Immature natural killer cell (primary cell): ENCODE measurements around the gene COG1. TPM values are rescaled to one million over a fixed set of nuclear protein-coding genes. Genes with fewer than 3 reads are reported as not detected.

ENCODE experiments used
- DNase-seq, 3 donors: peaks; one replicate each; pipeline ENCODE4 v3.0.0; 2022; ENCODE audit warnings: mixed read lengths in 1 of 3
- H3K27ac Mint-ChIP-seq, 6 donors: one replicate each; pipeline ENCODE4 v1.8.0; 2020; ENCODE audit warnings: mixed read lengths in 6 of 6, mild to moderate bottlenecking in 5 of 6, inconsistent platforms in 4 of 6, moderate library complexity in 3 of 6
- H3K27me3 Mint-ChIP-seq, 3 donors: one replicate each; pipeline ENCODE4 v1.8.0; 2020 to 2021; ENCODE audit warnings: low read depth in 3 of 3, mild to moderate bottlenecking in 3 of 3, mixed read lengths in 3 of 3, moderate library complexity in 3 of 3, inconsistent platforms in 1 of 3
- H3K36me3 Mint-ChIP-seq, 3 donors: one replicate each; pipeline ENCODE4 v1.8.0; 2020; ENCODE audit warnings: mixed read lengths in 3 of 3, inconsistent platforms in 2 of 3, mild to moderate bottlenecking in 2 of 3
- H3K4me1 Mint-ChIP-seq, 2 donors: one replicate each; pipeline ENCODE4 v1.8.0; 2020; ENCODE audit warnings: inconsistent platforms in 2 of 2, mild to moderate bottlenecking in 2 of 2, mixed read lengths in 2 of 2, moderate library complexity in 1 of 2
- H3K4me3 Mint-ChIP-seq, 5 donors: one replicate each; pipeline ENCODE4 v1.8.0; 2020; ENCODE audit warnings: mild to moderate bottlenecking in 5 of 5, mixed read lengths in 5 of 5, inconsistent platforms in 3 of 5, moderate library complexity in 3 of 5
- H3K9me3 Mint-ChIP-seq, 6 donors: one replicate each; pipeline ENCODE4 v1.8.0; 2020; ENCODE audit warnings: mild to moderate bottlenecking in 6 of 6, mixed read lengths in 6 of 6, inconsistent platforms in 4 of 6, moderate library complexity in 3 of 6
- polyA plus RNA-seq, 3 donors: library from polyadenylated mRNA; unstranded; fragments of 300-500 nt; fragmentation: Illumina TruSeq; gene quantifications; one replicate each; pipeline ENCODE4 v1.2.3, GENCODE V29; 2021

COG1 gene
- polyA plus RNA-seq, 3 donors from 2014 or later = 9.6 to 33.6 (median 17.2) TPM

DNA sequence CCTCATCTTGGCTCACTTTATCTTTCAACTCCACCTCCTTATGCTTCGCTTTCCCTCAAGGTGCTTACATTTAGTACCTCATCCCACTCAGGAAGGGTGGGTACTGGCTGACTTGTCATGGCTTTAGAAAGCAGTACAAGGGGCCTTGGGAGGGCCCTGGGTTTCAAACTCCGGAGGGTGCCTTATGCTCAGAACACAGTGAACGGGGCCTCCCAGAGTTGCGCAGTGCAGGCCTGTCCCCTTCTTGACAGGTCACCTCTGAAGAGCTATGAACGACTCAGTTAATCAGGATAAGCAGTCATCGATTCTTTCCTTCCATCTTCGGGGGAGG, 6.0 kb downstream of the COG1 start:
- H3K4me3 Mint-ChIP-seq = no peak overlapping the region
- no peaks in the 10 kb centered on the region for H3K9me3 Mint-ChIP-seq
- no peak for DNase-seq
- peaks cover 20 to 46% (median 39%) of the 10 kb centered on the region in 3 donors for H3K36me3 Mint-ChIP-seq
- H3K27ac Mint-ChIP-seq = peak overlapping the region in 1 of 6 donors; percentile 46
- H3K4me1 Mint-ChIP-seq = peaks cover 23 to 41% of the 10 kb centered on the region in 2 donors
- peaks cover 0 to 6% (median 4%) of the 10 kb centered on the region in 3 donors for H3K27me3 Mint-ChIP-seq

DNA sequence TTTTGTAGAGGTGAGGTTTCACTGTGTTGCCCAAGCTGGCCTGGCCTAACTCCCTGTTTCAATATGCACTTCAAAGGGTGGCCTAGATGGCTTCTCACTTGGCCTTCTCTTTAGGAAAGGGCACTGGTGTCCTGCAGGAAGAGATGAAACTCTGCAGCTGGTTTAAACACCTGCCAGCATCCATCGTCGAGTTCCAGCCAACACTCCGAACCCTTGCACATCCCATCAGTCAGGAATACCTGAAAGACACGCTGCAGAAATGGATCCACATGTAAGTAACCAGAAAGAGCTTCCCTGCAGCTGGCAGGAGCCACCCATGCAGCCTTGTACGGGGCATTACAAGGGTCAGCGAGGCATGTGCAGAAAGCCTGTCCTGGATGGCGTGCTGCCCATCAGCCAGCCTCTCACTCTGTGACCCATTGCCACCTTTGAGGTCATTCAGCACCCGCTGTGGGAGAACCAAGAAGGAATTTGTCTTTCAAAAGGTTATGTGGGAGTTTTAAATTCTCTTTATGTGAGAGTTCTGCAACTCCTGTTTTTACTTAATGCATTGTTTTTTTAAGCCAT, 7.0 kb downstream of the COG1 start:
- Mint-ChIP-seq H3K4me3 (no peak overlapping the region), H3K27me3 (peaks cover 0 to 6% (median 4%) of the 10 kb centered on the region in 3 donors), H3K4me1 (peaks cover 25 to 40% of the 10 kb centered on the region in 2 donors), H3K27ac (peak overlapping the region in 2 of 6 donors; percentile 31 to 46), H3K36me3 (peaks cover 20 to 49% (median 39%) of the 10 kb centered on the region in 3 donors), H3K9me3 (no peaks in the 10 kb centered on the region)
- no peak for DNase-seq

DNA sequence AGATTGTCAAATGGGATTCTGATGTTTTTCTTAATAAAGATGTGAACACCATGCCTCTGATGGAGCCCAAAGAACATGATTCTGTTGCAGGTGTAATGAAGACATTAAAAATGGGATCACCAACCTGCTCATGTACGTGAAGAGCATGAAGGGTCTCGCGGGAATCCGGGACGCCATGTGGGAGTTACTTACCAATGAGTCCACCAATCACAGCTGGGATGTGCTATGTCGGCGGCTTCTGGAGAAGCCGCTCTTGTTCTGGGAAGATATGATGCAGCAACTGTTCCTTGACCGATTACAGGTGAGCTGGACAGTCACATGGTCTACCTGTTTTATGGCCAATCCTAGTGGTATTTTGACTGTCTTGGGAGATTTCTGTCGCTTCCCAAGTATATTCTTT, 7.6 kb downstream of the COG1 start:
- no peak overlapping the region for H3K27ac Mint-ChIP-seq
- H3K4me3 Mint-ChIP-seq = no peak overlapping the region
- peaks cover 20 to 49% (median 39%) of the 10 kb centered on the region in 3 donors for H3K36me3 Mint-ChIP-seq
- no peaks in the 10 kb centered on the region for H3K9me3 Mint-ChIP-seq
- peaks cover 0 to 4% (median 3%) of the 10 kb centered on the region in 3 donors for H3K27me3 Mint-ChIP-seq
- no peak for DNase-seq
- H3K4me1 Mint-ChIP-seq = peaks cover 26 to 41% of the 10 kb centered on the region in 2 donors

DNA sequence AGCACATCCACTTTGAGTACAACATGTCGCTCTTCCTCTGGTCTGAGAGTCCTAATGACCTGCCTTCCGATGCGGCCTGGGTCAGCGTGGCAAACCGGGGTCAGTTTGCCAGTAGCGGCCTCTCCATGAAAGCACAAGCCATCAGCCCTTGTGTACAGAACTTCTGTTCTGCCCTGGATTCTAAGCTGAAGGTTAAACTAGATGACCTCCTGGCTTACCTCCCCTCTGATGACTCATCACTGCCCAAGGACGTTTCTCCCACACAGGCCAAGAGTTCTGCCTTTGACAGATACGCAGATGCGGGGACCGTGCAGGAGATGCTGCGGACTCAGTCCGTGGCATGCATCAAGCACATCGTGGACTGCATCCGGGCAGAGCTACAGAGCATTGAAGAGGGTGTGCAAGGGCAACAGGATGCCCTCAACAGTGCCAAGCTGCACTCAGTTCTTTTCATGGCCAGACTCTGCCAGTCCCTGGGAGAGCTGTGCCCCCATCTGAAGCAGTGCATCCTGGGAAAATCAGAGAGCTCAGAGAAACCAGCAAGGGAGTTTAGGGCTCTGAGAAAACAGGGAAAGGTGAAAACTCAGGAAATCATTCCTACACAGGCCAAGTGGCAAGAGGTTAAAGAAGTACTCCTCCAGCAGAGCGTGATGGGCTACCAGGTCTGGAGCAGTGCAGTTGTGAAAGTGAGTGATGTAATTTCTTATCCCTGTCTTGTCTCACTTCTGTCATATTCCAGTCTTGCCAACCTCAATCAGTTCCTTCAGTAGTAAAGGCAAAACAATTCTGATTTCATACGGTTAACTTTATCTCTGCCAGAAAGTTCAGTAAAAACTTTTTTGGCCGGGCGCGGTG, 8.6 kb downstream of the COG1 start:
- peak overlapping the region in 2 of 6 donors; percentile 15 to 45 for H3K27ac Mint-ChIP-seq

DNA sequence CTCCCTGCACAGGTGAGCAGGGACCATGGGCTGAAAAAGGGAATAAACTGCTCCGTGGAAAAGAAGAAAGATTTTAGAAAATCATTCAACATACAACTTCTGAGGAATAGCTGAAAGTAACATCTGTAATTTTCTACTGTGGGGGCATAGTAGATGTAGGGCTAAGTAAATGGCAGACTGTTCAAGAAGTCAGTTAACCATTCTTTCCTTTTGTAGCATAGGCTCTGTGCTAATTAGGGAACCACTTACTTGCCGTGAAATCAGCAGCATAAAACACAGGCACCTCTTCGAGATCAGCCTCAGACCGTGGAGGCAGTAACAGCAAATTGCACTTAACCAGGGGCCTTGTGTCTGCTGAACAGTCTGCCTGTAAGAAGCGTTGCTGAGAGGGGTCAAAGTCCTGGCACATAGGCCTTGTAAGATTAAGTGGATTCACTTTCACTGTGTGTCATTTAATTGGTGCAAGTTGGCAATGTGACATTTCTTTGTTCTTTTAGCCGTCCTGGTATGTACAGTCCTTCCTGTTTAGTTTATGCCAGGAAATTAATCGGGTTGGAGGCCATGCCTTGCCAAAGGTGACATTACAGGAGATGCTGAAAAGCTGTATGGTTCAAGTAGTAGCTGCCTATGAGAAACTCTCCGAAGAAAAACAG, 10.4 kb downstream of the COG1 start:
- H3K4me3 Mint-ChIP-seq = no peak overlapping the region
- H3K4me1 Mint-ChIP-seq = peaks cover 22% of the 10 kb centered on the region in 2 donors
- H3K36me3 Mint-ChIP-seq = peaks cover 14 to 47% (median 34%) of the 10 kb centered on the region in 3 donors
- H3K9me3 Mint-ChIP-seq = no peaks in the 10 kb centered on the region
- DNase-seq = no peak
- peak overlapping the region; percentile 37 to 81 (median 76) for H3K27ac Mint-ChIP-seq
- H3K27me3 Mint-ChIP-seq = peaks cover 0 to 4% (median 0%) of the 10 kb centered on the region in 3 donors

More for the DNA sequence above, 8.6 kb downstream of the COG1 start:
- Mint-ChIP-seq H3K4me3 (no peak overlapping the region), H3K4me1 (peaks cover 23 to 36% of the 10 kb centered on the region in 2 donors), H3K27me3 (peaks cover 0 to 4% (median 3%) of the 10 kb centered on the region in 3 donors), H3K36me3 (peaks cover 20 to 44% (median 35%) of the 10 kb centered on the region in 3 donors), H3K9me3 (no peaks in the 10 kb centered on the region)
- no peak for DNase-seq

DNA sequence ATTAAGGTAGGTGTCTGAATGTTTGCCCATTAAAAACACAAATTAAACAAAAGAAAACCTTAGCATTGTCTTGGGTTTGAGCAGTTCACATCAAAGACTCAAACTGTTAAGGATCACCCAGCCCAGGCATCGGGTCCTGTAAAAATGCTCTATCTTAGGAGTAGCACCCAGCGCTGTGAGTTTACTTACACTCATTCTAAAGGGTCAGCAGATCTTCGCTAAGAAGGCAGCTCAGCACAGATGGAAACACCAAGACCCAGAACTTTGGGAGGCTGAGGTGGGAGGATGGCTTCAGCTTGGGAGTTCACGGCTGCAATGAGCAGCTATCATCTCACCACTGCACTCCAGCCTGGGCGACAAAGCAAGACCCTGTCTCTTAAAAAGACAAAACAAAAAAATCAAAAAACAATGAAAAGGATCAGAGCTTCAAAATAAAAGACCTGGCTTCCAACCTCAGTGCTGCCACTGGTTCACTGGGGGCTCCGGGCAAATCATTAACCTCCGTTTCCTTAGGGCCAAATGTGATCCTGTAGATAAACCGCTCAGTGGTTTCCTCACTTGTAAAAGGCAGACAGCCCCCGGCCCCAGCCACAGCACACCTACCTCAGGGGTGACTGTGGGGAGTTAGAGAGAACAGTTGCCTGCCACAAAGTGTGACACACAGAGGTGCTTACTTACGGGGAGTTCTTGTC, 11.1 kb downstream of the COG1 start:
- peak; percentile 33 to 60 (median 54) for DNase-seq
- Mint-ChIP-seq H3K27ac (peak overlapping the region; percentile 37 to 81 (median 76)), H3K4me1 (peaks cover 22% of the 10 kb centered on the region in 2 donors), H3K9me3 (no peaks in the 10 kb centered on the region), H3K4me3 (no peak overlapping the region), H3K36me3 (peaks cover 15 to 51% (median 36%) of the 10 kb centered on the region in 3 donors), H3K27me3 (peaks cover 0 to 4% (median 0%) of the 10 kb centered on the region in 3 donors)

GRCh38 chr17:73205459-73205961, 12.7 kb downstream of the COG1 start:
- no peak overlapping the region for H3K4me3 Mint-ChIP-seq
- peak overlapping the region in 4 of 6 donors; percentile 29 to 46 (median 32) for H3K27ac Mint-ChIP-seq
- no peaks in the 10 kb centered on the region for H3K9me3 Mint-ChIP-seq
- peaks cover 0 to 2% (median 0%) of the 10 kb centered on the region in 3 donors for H3K27me3 Mint-ChIP-seq
- peaks cover 23 to 30% of the 10 kb centered on the region in 2 donors for H3K4me1 Mint-ChIP-seq
- peaks cover 12 to 44% (median 31%) of the 10 kb centered on the region in 3 donors for H3K36me3 Mint-ChIP-seq
- DNase-seq = no peak

- peak overlapping the region in 5 of 6 donors; percentile 4 to 41 (median 23) for H3K27ac Mint-ChIP-seq
- DNase-seq = no peak
- no peaks in the 10 kb centered on the region for H3K27me3 Mint-ChIP-seq
- peaks cover 11 to 29% (median 18%) of the 10 kb centered on the region in 3 donors for H3K36me3 Mint-ChIP-seq
- no peaks in the 10 kb centered on the region for H3K9me3 Mint-ChIP-seq
- peaks cover 34 to 39% of the 10 kb centered on the region in 2 donors for H3K4me1 Mint-ChIP-seq
- no peak overlapping the region for H3K4me3 Mint-ChIP-seq
Observed at GRCh38 chr17:73208139-73208827, 15.4 kb downstream of the COG1 start.

DNA sequence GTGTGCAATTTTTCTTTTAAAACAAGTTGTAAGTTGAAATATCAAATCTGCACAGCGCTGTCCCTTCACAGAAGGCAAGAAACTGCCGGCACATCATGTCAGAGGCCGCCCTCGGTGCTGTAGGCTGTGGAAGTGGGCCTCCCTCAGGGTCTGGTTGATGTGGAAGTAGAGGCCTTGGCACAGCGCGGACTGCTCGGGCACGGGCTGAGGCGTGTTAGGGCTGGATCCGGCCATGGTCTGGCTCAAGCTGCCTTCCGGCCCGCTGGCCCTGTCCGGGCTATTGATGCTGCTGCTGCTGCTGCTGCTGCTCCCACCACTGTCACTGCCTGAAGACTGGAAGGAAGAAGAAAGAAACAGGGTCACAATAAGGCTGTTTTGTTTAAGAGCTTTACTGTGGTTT, 16.6 kb downstream of the COG1 start:
- H3K4me3 Mint-ChIP-seq = no peak overlapping the region
- H3K9me3 Mint-ChIP-seq = no peaks in the 10 kb centered on the region
- H3K27ac Mint-ChIP-seq = peak overlapping the region in 5 of 6 donors; percentile 1 to 75 (median 56)
- H3K27me3 Mint-ChIP-seq = no peaks in the 10 kb centered on the region
- peaks cover 22 to 28% of the 10 kb centered on the region in 2 donors for H3K4me1 Mint-ChIP-seq
- no peak for DNase-seq
- H3K36me3 Mint-ChIP-seq = peaks cover 11 to 23% (median 14%) of the 10 kb centered on the region in 3 donors

DNA sequence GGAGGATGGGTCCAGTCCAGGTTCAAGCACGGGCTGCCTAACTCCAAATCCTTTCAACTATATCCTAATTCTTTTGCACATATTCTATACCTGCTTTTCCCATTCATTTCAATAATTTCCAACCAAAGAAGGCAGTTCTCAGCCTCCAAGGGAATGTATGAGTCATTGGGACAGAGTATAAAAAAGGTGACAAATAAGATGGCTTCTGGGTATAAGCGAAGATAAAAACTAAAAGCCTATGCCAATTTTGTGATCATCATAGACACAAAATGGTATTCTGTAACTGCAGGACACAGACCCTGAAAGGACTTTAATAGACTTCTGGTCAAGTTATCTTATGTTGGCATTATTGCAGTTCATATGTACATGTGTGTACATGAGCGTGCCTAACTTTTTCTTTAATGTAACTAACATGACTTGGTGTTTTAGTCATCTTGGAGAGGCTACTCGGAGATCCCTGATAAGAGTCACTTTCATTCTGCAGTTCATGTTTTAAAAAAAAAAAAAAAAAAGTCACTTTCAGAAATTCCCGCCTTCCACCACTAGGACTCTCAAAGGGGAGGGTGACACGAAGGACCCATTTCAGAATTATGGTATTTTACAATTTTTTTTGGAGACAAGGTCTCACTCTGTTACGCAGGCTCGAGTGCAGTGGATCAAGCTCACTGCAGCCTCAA, 17.3 kb downstream of the COG1 start:
- H3K4me1 Mint-ChIP-seq = peaks cover 21 to 26% of the 10 kb centered on the region in 2 donors
- H3K36me3 Mint-ChIP-seq = peaks cover 11 to 23% (median 14%) of the 10 kb centered on the region in 3 donors
- no peaks in the 10 kb centered on the region for H3K9me3 Mint-ChIP-seq
- H3K4me3 Mint-ChIP-seq = no peak overlapping the region
- no peak for DNase-seq
- no peaks in the 10 kb centered on the region for H3K27me3 Mint-ChIP-seq
- H3K27ac Mint-ChIP-seq = peak overlapping the region; percentile 22 to 75 (median 62)

DNA sequence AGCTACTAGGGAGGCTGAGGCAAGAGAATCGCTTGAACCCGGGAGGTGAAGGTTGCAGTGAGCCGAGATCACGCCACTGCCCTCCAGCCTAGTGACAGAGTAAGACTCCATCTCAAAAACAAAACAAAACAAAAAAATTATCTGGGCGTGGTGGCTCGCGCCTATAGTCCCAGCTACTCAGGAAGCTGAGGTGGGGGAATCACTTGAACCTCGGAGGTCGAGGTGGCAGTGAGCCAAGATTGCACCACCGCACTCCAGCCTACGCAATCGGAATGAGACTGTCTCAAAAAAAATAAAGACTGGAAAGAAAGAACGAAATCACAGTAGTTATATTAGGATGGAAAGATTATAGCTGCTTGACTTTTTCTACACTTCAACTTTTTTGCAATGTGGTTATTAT, 18.9 kb downstream of the COG1 start:
- peak; percentile 35 to 74 (median 64) for DNase-seq
- Mint-ChIP-seq H3K27ac (peak overlapping the region; percentile 60 to 90 (median 80)), H3K9me3 (no peaks in the 10 kb centered on the region), H3K4me3 (peak overlapping the region; percentile 62 to 85 (median 70)), H3K36me3 (peaks cover 22 to 35% (median 26%) of the 10 kb centered on the region in 3 donors), H3K27me3 (peaks cover 0 to 2% (median 0%) of the 10 kb centered on the region in 3 donors), H3K4me1 (peaks cover 26 to 34% of the 10 kb centered on the region in 2 donors)

GRCh38 chr17:73214008-73214407, 21.2 kb downstream of the COG1 start:
- H3K27ac Mint-ChIP-seq = peak overlapping the region in 3 of 6 donors; percentile 30 to 70 (median 39)
- peaks cover 26 to 40% of the 10 kb centered on the region in 2 donors for H3K4me1 Mint-ChIP-seq

More at GRCh38 chr17:73214008-73214407, 21.2 kb downstream of the COG1 start:
- Mint-ChIP-seq H3K9me3 (no peaks in the 10 kb centered on the region), H3K27me3 (peaks cover 0 to 2% (median 0%) of the 10 kb centered on the region in 3 donors), H3K36me3 (peaks cover 15 to 21% (median 16%) of the 10 kb centered on the region in 3 donors), H3K4me3 (no peak overlapping the region)
- no peak for DNase-seq
